HepG2 (cell line): ENCODE results near the gene EIF5A. TPM values are rescaled to one million over a fixed set of nuclear protein-coding genes. Genes with fewer than 3 reads are reported as not detected.

Experiments used
- CAMTA2 ChIP-seq: sonication (generic); formaldehyde crosslinking; IDR thresholded peaks from 2 replicates; pipeline ENCODE4 v1.4.0; 2020; ENCODE audit warnings: mild to moderate bottlenecking, missing genetic modification reagents, borderline replicate concordance
- CBX1 ChIP-seq: IDR thresholded peaks from one replicate; pipeline ENCODE4 v1.6.1; 2016; ENCODE audit warnings: antibody characterized with exemption, low read depth
- FOXA1 ChIP-seq, 2 experiments: fragments of 450-650 bp in 1 of 2; sonication (generic) in 1 of 2; formaldehyde crosslinking in 1 of 2; IDR thresholded peaks; 2 replicates each; pipeline versions ENCODE4 v1.4.0 to v1.6.1; 2016 to 2020; ENCODE audit warnings: missing genetic modification reagents in 1 of 2
- JDP2 ChIP-seq: sonication (generic); formaldehyde crosslinking; IDR thresholded peaks from 2 replicates; pipeline ENCODE4 v1.8.1; 2022; ENCODE audit warnings: missing genetic modification reagents, borderline replicate concordance
- KDM5A ChIP-seq: fragments of 200-600 bp; sonication (generic); IDR thresholded peaks from 2 replicates; pipeline ENCODE4 v1.7.0; 2018; ENCODE audit warnings: antibody characterized with exemption, mild to moderate bottlenecking, low read length, borderline replicate concordance
- RAD21 ChIP-seq: fragments of 450-650 bp; formaldehyde crosslinking; IDR thresholded peaks from 2 replicates; pipeline ENCODE4 v1.5.0; 2020; ENCODE audit warnings: mild to moderate bottlenecking
- SMARCE1 ChIP-seq: fragments of 450-650 bp; IDR thresholded peaks from 2 replicates; pipeline ENCODE4 v1.6.1; 2017; ENCODE audit warnings: borderline replicate concordance
- SP5 ChIP-seq: IDR thresholded peaks from 2 replicates; pipeline ENCODE4 v1.6.1; 2016; ENCODE audit warnings: low read depth, borderline replicate concordance
- TBP ChIP-seq: sonication (generic); formaldehyde crosslinking; IDR thresholded peaks from 2 replicates; pipeline ENCODE4 v1.5.0; 2020; ENCODE audit warnings: missing genetic modification reagents
- YY1 ChIP-seq: IDR thresholded peaks from 2 replicates; pipeline ENCODE4 v1.6.1; 2011; ENCODE audit warnings: low read length, low read depth, moderate library complexity, mild to moderate bottlenecking; ENCODE audit not compliant: insufficient read depth, insufficient replicate concordance
- ZFP36L1 ChIP-seq: sonication (generic); formaldehyde crosslinking; IDR thresholded peaks from 2 replicates; pipeline ENCODE4 v1.8.0; 2022; ENCODE audit warnings: mild to moderate bottlenecking, missing genetic modification reagents, moderate library complexity
- ZNF614 ChIP-seq: IDR thresholded peaks from 2 replicates; pipeline ENCODE4 v1.6.1; 2018; ENCODE audit warnings: missing biosample characterization, missing genetic modification reagents, inconsistent platforms, borderline replicate concordance
- ZNF616 ChIP-seq: sonication (generic); formaldehyde crosslinking; IDR thresholded peaks from 2 replicates; pipeline ENCODE4 v1.5.0; 2020; ENCODE audit warnings: low read depth, mild to moderate bottlenecking, missing genetic modification reagents
- ZNF773 ChIP-seq: sonication (generic); formaldehyde crosslinking; IDR thresholded peaks from 2 replicates; pipeline ENCODE4 v1.4.0; 2020; ENCODE audit warnings: missing genetic modification reagents, borderline replicate concordance
- polyA plus RNA-seq, 8 experiments: library from polyadenylated mRNA; depleted of rRNA in 3 of 8; stranded (reverse) in 7 of 8; unstranded in 1 of 8; fragments of >200 nt; fragmentation: Illumina TruSeq in 4 of 8; extraction: Trizol in 4 of 8; gene quantifications; 2 replicates each; pipeline versions ENCODE4 v1.2.1 to v1.2.3, GENCODE V29; 2011 to 2016; ENCODE audit warnings: low read depth in 4 of 8, missing spikeins in 1 of 8, mixed read lengths in 1 of 8; ENCODE audit not compliant: insufficient read depth in 1 of 8
- total RNA-seq, 5 experiments: library from RNA; depleted of rRNA; stranded (reverse); fragments of >200 nt; fragmentation: Illumina TruSeq; extraction: Trizol; gene quantifications; 2 replicates each; pipeline ENCODE4 v1.2.3, GENCODE V29; 2016; ENCODE audit warnings: low read depth in 1 of 5
- TF ChIP-seq, protein P1 (sequence below): sonication (generic); formaldehyde crosslinking; IDR thresholded peaks from 2 replicates; pipeline ENCODE4 v1.4.0; 2020; ENCODE audit warnings: missing genetic modification reagents, low read depth, mild to moderate bottlenecking, borderline replicate concordance
- TF ChIP-seq, protein P2 (sequence below): sonication (generic); formaldehyde crosslinking; IDR thresholded peaks from 2 replicates; pipeline ENCODE4 v1.4.0; 2020; ENCODE audit warnings: missing genetic modification reagents, mild to moderate bottlenecking, borderline replicate concordance
- TF ChIP-seq, protein P3 (sequence below): sonication (generic); formaldehyde crosslinking; IDR thresholded peaks from 2 replicates; pipeline ENCODE4 v1.8.1; 2023; ENCODE audit warnings: missing genetic modification reagents, inconsistent platforms, borderline replicate concordance
- TF ChIP-seq, protein P4 (sequence below): sonication (generic); formaldehyde crosslinking; IDR thresholded peaks from 2 replicates; pipeline ENCODE4 v1.5.0; 2020; ENCODE audit warnings: mild to moderate bottlenecking, missing genetic modification reagents, moderate library complexity
- TF ChIP-seq, protein P5 (sequence below): sonication (generic); formaldehyde crosslinking; IDR thresholded peaks from 2 replicates; pipeline ENCODE4 v1.4.0; 2020; ENCODE audit warnings: missing genetic modification reagents, borderline replicate concordance

Gene EIF5A
- total and polyA plus RNA-seq, 2 of the 13 experiments (the other 11 are each of a cell fraction or from before 2014, with no cell fraction given), result 319 to 337 TPM

DNA sequence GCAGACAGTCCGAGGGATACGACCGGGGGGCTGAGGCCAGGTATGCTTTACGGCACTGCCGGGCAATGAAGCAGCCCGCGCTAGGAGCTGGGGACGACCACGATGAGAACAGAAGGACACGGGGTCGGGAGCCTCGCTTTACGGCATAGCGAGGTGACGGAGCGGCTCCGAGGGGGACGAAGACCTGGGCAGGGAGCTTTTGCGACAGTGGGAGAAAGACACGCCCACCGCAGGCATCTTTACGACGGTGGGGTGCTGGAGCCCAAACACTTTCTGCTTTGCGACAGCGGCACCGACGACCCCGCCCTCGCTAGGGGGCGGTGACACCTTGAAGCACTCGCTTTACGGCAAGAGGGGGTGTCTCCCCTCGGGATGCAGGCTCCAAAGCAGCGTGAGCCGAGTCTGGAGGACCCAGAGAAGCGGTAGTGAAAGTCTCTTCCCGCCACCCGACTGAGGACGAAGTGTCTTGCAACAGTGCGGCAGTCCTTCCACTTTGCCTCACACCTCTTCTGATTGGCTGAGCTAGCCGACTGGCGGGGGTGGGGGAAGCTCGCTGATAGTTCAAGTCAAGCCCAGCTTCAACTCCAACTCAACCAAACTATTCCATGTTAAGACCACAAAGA is 22.1 kb downstream of the EIF5A start (continued):
- no peak for TF ChIP-seq ZNF773 (CRISPR knock-in tag)
- TF ChIP-seq, protein P1, sequence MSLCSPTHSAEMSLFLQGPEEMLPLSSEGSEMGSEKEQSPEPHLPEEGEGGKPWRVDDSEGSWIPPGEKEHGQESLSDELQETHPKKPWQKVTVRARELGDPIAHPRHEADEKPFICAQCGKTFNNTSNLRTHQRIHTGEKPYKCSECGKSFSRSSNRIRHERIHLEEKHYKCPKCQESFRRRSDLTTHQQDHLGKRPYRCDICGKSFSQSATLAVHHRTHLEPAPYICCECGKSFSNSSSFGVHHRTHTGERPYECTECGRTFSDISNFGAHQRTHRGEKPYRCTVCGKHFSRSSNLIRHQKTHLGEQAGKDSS, result peak; percentile 76; the same call in 1 of the 2 replicates
- no peak for TF ChIP-seq FOXA1 (IDR thresholded peaks at IDR 0.05)
- TF ChIP-seq FOXA1 (CRISPR knock-in tag; IDR thresholded peaks at IDR 0.05), result no peak; the same call in 1 of the 2 replicates
- no peak for TF ChIP-seq TBP
- TF ChIP-seq RAD21 (CRISPR knock-in tag), result no peak
- peak; percentile 69 for TF ChIP-seq SP5 (CRISPR knock-in tag)
- TF ChIP-seq SMARCE1, result no peak
- TF ChIP-seq CBX1, result no peak
- TF ChIP-seq, protein P2, sequence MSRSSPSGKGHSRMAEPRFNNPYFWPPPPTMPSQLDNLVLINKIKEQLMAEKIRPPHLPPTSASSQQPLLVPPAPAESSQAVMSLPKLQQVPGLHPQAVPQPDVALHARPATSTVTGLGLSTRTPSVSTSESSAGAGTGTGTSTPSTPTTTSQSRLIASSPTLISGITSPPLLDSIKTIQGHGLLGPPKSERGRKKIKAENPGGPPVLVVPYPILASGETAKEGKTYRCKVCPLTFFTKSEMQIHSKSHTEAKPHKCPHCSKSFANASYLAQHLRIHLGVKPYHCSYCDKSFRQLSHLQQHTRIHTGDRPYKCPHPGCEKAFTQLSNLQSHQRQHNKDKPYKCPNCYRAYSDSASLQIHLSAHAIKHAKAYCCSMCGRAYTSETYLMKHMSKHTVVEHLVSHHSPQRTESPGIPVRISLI (CRISPR knock-in tag), result peak; percentile 25; the same call in 1 of the 2 replicates
- TF ChIP-seq ZNF616 (CRISPR knock-in tag), result no peak
- TF ChIP-seq, protein P3, sequence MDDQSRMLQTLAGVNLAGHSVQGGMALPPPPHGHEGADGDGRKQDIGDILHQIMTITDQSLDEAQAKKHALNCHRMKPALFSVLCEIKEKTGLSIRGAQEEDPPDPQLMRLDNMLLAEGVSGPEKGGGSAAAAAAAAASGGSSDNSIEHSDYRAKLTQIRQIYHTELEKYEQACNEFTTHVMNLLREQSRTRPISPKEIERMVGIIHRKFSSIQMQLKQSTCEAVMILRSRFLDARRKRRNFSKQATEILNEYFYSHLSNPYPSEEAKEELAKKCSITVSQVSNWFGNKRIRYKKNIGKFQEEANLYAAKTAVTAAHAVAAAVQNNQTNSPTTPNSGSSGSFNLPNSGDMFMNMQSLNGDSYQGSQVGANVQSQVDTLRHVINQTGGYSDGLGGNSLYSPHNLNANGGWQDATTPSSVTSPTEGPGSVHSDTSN (CRISPR knock-in tag), result no peak
- peak; percentile 85; the same call in 1 of the 2 replicates for TF ChIP-seq KDM5A
- peak; percentile 78; the same call in 1 of the 2 replicates for TF ChIP-seq ZNF614 (CRISPR knock-in tag)
- no peak for TF ChIP-seq YY1
- TF ChIP-seq, protein P4, sequence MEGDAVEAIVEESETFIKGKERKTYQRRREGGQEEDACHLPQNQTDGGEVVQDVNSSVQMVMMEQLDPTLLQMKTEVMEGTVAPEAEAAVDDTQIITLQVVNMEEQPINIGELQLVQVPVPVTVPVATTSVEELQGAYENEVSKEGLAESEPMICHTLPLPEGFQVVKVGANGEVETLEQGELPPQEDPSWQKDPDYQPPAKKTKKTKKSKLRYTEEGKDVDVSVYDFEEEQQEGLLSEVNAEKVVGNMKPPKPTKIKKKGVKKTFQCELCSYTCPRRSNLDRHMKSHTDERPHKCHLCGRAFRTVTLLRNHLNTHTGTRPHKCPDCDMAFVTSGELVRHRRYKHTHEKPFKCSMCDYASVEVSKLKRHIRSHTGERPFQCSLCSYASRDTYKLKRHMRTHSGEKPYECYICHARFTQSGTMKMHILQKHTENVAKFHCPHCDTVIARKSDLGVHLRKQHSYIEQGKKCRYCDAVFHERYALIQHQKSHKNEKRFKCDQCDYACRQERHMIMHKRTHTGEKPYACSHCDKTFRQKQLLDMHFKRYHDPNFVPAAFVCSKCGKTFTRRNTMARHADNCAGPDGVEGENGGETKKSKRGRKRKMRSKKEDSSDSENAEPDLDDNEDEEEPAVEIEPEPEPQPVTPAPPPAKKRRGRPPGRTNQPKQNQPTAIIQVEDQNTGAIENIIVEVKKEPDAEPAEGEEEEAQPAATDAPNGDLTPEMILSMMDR (CRISPR knock-in tag), result 0 out of 2 replicates have a peak, but pooled peaks have one; percentile 35
- TF ChIP-seq, protein P5, sequence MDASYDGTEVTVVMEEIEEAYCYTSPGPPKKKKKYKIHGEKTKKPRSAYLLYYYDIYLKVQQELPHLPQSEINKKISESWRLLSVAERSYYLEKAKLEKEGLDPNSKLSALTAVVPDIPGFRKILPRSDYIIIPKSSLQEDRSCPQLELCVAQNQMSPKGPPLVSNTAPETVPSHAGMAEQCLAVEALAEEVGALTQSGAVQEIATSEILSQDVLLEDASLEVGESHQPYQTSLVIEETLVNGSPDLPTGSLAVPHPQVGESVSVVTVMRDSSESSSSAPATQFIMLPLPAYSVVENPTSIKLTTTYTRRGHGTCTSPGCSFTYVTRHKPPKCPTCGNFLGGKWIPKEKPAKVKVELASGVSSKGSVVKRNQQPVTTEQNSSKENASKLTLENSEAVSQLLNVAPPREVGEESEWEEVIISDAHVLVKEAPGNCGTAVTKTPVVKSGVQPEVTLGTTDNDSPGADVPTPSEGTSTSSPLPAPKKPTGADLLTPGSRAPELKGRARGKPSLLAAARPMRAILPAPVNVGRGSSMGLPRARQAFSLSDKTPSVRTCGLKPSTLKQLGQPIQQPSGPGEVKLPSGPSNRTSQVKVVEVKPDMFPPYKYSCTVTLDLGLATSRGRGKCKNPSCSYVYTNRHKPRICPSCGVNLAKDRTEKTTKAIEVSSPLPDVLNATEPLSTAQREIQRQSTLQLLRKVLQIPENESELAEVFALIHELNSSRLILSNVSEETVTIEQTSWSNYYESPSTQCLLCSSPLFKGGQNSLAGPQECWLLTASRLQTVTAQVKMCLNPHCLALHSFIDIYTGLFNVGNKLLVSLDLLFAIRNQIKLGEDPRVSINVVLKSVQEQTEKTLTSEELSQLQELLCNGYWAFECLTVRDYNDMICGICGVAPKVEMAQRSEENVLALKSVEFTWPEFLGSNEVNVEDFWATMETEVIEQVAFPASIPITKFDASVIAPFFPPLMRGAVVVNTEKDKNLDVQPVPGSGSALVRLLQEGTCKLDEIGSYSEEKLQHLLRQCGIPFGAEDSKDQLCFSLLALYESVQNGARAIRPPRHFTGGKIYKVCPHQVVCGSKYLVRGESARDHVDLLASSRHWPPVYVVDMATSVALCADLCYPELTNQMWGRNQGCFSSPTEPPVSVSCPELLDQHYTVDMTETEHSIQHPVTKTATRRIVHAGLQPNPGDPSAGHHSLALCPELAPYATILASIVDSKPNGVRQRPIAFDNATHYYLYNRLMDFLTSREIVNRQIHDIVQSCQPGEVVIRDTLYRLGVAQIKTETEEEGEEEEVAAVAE (CRISPR knock-in tag), result no peak; the same call in none of the 2 replicates
- TF ChIP-seq JDP2 (CRISPR knock-in tag), result no peak
- TF ChIP-seq CAMTA2, result no peak
- TF ChIP-seq ZFP36L1 (CRISPR knock-in tag), result no peak
